NCI-H1694 treated with DMSO at 0.1 percent for 48 hours (cell line): ENCODE results near the gene PIPOX.

Experiments
- DNase-seq: peaks from one replicate; lab custom pipeline; 2025; lab: John Stamatoyannopoulos, UW

Gene PIPOX

GRCh38 chr17:29048440-29049368 lies 5.8 kb downstream of the PIPOX start:
- peak; percentile 80 for DNase-seq

GRCh38 chr17:29049541-29050145 lies 6.7 kb downstream of the PIPOX start:
- DNase-seq: no peak

DNA sequence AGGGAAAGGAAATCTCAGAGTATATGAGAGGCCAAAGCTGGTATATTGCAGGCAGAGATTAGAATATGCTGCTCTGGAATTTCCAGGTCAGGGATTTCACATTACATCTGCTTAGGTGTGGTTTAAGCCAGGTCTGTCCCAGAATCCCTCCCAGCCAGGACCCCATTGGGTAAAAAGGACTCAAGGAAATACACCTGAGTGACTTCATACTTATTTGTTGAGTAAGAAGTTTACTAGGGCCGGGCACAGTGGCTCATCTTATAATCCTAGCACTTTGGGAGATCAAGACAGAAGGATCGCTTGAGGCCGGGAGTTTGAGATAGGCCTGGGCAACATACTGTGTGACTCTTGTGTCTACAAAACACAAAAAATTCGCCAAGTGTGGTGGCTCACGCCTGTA lies 7.2 kb downstream of the PIPOX start:
- no peak for DNase-seq

- DNase-seq: no peak
Measured at GRCh38 chr17:29051194-29051593, 8.3 kb downstream of the PIPOX start.

DNA sequence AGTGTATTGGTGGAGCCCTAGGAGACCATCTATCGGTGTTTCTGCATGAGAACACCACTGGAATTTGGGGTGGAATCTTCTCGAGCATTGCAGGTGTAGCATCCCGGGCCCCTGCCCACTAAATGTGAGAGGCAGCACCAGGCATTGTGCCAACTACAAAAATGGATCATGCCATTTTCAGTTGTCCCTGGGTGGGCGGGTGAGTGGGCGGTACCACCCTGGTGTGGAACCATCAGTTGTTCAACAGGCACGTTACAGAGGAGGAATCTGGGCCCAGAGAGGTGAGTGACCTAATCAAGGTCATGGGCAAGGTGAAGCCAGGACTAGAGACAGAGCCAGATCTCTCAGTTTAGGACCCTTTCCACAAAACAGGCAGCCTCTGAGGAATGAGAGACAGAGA lies 8.8 kb downstream of the PIPOX start:
- DNase-seq: no peak

- no peak for DNase-seq
Measured at GRCh38 chr17:29054835-29055234, 11.9 kb downstream of the PIPOX start.

GRCh38 chr17:29057361-29057760 lies 14.4 kb downstream of the PIPOX start:
- no peak for DNase-seq

GRCh38 chr17:29058391-29058790 lies 15.4 kb downstream of the PIPOX start:
- no peak for DNase-seq

DNA sequence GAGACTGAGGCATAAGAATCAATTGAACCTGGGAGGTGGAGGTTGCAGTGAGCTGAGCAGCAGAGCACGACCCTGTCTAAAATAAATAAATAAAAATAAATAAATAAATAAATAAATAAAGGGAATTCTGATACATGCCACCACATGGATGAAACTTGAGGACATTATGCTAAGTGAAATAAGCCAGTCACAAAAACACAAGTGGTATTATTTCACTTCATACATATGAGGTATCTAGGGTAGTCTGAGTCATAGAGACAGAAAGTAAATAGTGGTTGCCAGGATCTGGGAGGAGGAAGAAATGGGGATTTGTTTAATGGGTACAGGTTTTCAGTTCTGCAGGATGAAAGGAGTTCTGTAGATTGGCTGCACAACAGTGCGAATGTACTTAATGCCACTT lies 16.3 kb downstream of the PIPOX start:
- DNase-seq: no peak

DNA sequence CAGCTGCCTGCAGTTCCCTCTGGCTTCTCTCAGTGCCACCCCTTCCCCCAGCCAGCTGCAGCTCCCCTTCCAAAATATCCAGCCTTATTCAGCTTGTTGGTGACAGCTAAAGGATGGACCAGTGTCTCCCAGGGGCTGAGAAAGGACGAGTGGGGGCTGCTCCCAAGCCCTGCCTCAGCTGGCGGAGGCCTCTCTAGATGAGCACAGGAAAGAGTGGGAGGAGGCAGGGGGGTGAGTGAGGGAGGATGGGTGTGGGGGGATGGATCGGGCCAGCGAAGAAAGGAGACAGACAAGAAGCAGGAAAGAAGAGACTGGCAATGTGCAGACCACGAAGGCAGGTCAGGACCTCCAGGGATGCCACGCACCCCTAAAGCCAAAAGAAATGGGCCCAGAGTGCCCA lies 17.5 kb downstream of the PIPOX start:
- no peak for DNase-seq

- DNase-seq: peak; percentile 77
Measured at GRCh38 chr17:29061036-29061435, 18.1 kb downstream of the PIPOX start.

- DNase-seq: no peak
Measured at GRCh38 chr17:29062215-29062614, 19.3 kb downstream of the PIPOX start.

DNA sequence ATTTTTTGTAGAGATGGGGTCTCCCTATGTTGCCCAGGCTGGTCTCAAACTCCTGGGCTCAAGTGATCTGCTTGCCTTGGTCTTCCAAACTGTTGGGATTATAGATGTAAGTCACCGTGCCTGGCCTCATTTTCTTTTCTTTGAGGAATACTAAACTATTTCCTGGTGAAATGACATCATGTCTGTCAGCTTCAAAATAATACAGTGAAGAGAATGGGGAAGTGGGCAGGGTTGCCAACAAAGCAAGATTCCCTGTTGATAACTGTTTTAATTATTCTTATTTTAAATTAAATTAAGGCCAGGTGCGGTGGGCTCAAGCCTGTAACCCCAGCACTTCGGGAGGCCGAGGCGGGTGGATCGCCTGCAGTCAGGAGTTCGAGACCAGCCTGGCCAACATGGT lies 21.1 kb downstream of the PIPOX start:
- DNase-seq: no peak

GRCh38 chr17:29066047-29066446 lies 23.1 kb downstream of the PIPOX start:
- peak; percentile 97 for DNase-seq

DNA sequence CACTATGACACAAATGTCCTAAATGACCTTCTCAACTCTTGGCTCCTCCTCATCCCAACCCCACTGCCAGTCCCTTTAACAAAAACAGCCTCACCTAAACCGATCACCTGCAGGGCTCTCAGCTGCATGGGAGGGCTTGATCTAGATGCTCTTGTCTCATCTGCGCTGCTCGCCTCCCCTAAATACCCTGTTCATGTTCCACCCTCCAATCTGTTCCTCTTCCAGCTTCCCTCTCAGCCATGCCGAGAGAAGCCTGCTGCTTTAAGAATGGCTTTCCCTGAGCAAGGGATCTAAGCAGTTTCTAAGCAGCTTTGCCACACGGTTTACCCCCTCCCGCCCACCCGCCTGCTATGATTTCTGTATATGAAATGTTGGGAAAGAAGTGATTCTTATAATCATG lies 23.7 kb downstream of the PIPOX start:
- peak; percentile 95 for DNase-seq

- DNase-seq: no peak
Measured at GRCh38 chr17:29068818-29069217, 25.9 kb downstream of the PIPOX start.

GRCh38 chr17:29069526-29070041 lies 26.6 kb downstream of the PIPOX start:
- DNase-seq: no peak

- DNase-seq: no peak
Measured at GRCh38 chr17:29070308-29070707, 27.4 kb downstream of the PIPOX start.

- peak; percentile 44 for DNase-seq
Measured at GRCh38 chr17:29070781-29071180, 27.8 kb downstream of the PIPOX start.

GRCh38 chr17:29071303-29071702 lies 28.4 kb downstream of the PIPOX start:
- DNase-seq: no peak

DNA sequence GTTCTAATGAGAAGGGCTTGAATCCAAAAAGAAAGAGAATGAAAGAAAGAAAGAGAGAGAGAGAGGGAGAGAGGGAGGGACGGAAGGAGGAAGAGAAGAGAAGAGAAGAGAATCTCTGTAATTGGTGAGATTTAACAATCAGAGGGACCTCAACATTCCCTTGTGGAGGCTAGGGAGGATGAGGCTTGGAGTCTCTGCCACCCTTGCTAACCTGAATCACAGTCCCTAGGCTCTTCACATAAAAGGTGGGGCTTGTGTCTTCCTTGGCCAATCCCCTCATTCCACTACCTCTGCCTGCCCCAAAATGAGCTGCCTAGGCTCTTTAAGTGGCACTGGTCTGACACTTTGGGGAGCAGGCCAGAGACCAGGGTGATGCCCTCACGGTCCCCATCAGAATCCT lies 30.1 kb downstream of the PIPOX start:
- DNase-seq: no peak

GRCh38 chr17:29073520-29073919 lies 30.6 kb downstream of the PIPOX start:
- DNase-seq: no peak

DNA sequence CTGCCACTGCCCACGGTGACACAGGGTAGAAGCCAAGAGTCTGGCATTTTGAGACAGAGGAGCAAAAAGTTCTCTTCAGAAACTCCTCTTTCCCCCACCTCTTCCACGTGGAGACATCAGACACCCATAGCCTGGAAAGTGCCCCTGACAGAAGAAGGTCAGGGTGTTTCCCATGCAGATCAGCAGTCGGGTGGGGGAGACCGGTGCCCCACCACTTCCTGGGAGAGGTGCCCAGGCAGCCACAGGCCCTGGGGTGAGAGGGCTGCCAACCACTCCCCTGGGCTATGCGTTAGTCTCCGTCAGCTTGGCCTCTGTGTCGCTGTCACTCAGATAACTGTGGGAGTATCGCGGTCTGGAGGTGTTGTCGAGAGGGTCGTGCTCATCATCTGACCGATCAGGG lies 31.5 kb downstream of the PIPOX start:
- no peak for DNase-seq
